SK-N-SH (cell line): ENCODE results near the gene LRRC8C. TPM values are rescaled to one million over a fixed set of nuclear protein-coding genes. Genes with fewer than 3 reads are reported as not detected.

Experiments used
- CTCF ChIA-PET: fragments of 300-600, 350-600 bp; formaldehyde crosslinking; extraction: SDS; loops from one replicate; lab custom pipeline; 2021; lab: Yijun Ruan, JAX
- POLR2A ChIA-PET: fragments of 350-600 bp; sonication (Branson Sonifier 250); formaldehyde crosslinking; extraction: SDS; loops from one replicate; lab custom pipeline; 2020; ENCODE audit warnings: antibody characterized with exemption, inconsistent platforms; lab: Yijun Ruan, JAX
- DNase-seq: peaks from one replicate; pipeline ENCODE4 v3.0.0; 2012
- H2AFZ ChIP-seq: fragments of 200-600 bp; sonication (generic); 2 replicates; pipeline ENCODE4 v1.8.1; 2016; ENCODE audit warnings: antibody characterized with exemption, mild to moderate bottlenecking, low read depth
- H3F3A ChIP-seq: fragments of 200-600 bp; sonication (generic); replicated peaks from 2 replicates; pipeline ENCODE3; 2016; ENCODE audit warnings: antibody characterized with exemption, mild to moderate bottlenecking; ENCODE audit not compliant: insufficient read depth
- H3K27ac ChIP-seq, 2 experiments: fragments of 200-500 bp in 1 of 2; fragments of 200-600 bp in 1 of 2; sonication (Bioruptor generic) in 1 of 2; sonication (generic), shearing (Covaris generic) in 1 of 2; 2 replicates each; pipeline versions ENCODE4 v1.5.1 to v1.6.1; 2014 to 2016; ENCODE audit warnings: low read depth in 2 of 2, inconsistent platforms in 1 of 2, low read length in 1 of 2, mild to moderate bottlenecking in 1 of 2, mixed read lengths in 1 of 2
- H3K27me3 ChIP-seq: fragments of 200-600 bp; sonication (generic), shearing (Covaris generic); 2 replicates; pipeline ENCODE4 v1.6.1; 2016; ENCODE audit warnings: mixed run types; ENCODE audit not compliant: insufficient read depth
- H3K36me3 ChIP-seq, 2 experiments: fragments of 200-500 bp in 1 of 2; fragments of 200-600 bp in 1 of 2; sonication (Bioruptor generic) in 1 of 2; sonication (generic) in 1 of 2; replicated peaks in 1 of 2; 2 replicates each; pipeline versions ENCODE3 to v1.5.1; 2014 to 2016; ENCODE audit warnings: low read length in 1 of 2, mild to moderate bottlenecking in 1 of 2; ENCODE audit not compliant: insufficient read depth in 2 of 2, control insufficient read depth in 1 of 2
- H3K4me1 ChIP-seq, 2 experiments: fragments of 200-500 bp in 1 of 2; fragments of 200-600 bp in 1 of 2; sonication (Bioruptor generic) in 1 of 2; sonication (generic), shearing (Covaris generic) in 1 of 2; 2 replicates each; pipeline versions ENCODE4 v1.5.1 to v1.6.1; 2014 to 2016; ENCODE audit warnings: low read depth in 1 of 2, low read length in 1 of 2, mixed run types in 1 of 2; ENCODE audit not compliant: insufficient read depth in 2 of 2, control insufficient read depth in 1 of 2
- H3K4me2 ChIP-seq: fragments of 200-600 bp; sonication (generic), shearing (Covaris generic); 2 replicates; pipeline ENCODE4 v1.6.1; 2017; ENCODE audit warnings: mixed run types
- H3K4me3 ChIP-seq, 2 experiments: fragments of 200-500 bp in 1 of 2; fragments of 200-600 bp in 1 of 2; sonication (Bioruptor generic) in 1 of 2; sonication (generic), shearing (Covaris generic) in 1 of 2; 2 replicates each; pipeline versions ENCODE4 v1.5.1 to v1.8.1; 2014 to 2016; ENCODE audit warnings: low read depth in 2 of 2, inconsistent platforms in 1 of 2, low read length in 1 of 2, mild to moderate bottlenecking in 1 of 2, mixed read lengths in 1 of 2, moderate library complexity in 1 of 2
- H3K79me2 ChIP-seq: fragments of 200-600 bp; sonication (generic); 2 replicates; pipeline ENCODE4 v1.8.1; 2017; ENCODE audit warnings: mild to moderate bottlenecking; ENCODE audit not compliant: insufficient read depth
- H3K9ac ChIP-seq: fragments of 200-600 bp; sonication (generic); 2 replicates; pipeline ENCODE4 v1.6.1; 2017; ENCODE audit warnings: mixed run types
- H3K9me2 ChIP-seq: fragments of 200-600 bp; sonication (generic); 2 replicates; pipeline ENCODE4 v1.6.1; 2017; ENCODE audit warnings: mixed run types
- H3K9me3 ChIP-seq: fragments of 200-600 bp; sonication (generic); 2 replicates; pipeline ENCODE4 v1.6.1; 2017; ENCODE audit warnings: mixed run types, mild to moderate bottlenecking, moderate library complexity
- H4K20me1 ChIP-seq: fragments of 200-600 bp; sonication (generic); 2 replicates; pipeline ENCODE4 v1.6.1; 2017; ENCODE audit warnings: mild to moderate bottlenecking, mixed run types; ENCODE audit not compliant: insufficient read depth
- EP300 ChIP-seq, 2 experiments: IDR thresholded peaks; 2 replicates each; pipeline versions ENCODE4 v1.4.0 to v1.6.1; 2012; ENCODE audit warnings: borderline replicate concordance in 1 of 2, low read depth in 1 of 2, low read length in 1 of 2
- FOSL2 ChIP-seq: IDR thresholded peaks from 2 replicates; pipeline ENCODE4 v1.4.0; 2012; ENCODE audit warnings: low read depth, mild to moderate bottlenecking, moderate library complexity, borderline replicate concordance
- FOXJ3 ChIP-seq: sonication (generic); formaldehyde crosslinking; IDR thresholded peaks from 2 replicates; pipeline ENCODE4 v1.5.1; 2020; ENCODE audit warnings: mild to moderate bottlenecking, missing genetic modification reagents
- GABPA ChIP-seq: IDR thresholded peaks from 2 replicates; pipeline ENCODE4 v1.4.0; 2012; ENCODE audit warnings: low read depth, mild to moderate bottlenecking
- GATA2 ChIP-seq: sonication (generic); formaldehyde crosslinking; IDR thresholded peaks from 2 replicates; pipeline ENCODE4 v1.5.0; 2020; ENCODE audit warnings: mild to moderate bottlenecking, missing genetic modification reagents
- MEF2A ChIP-seq: IDR thresholded peaks from 2 replicates; pipeline ENCODE4 v1.4.0; 2012; ENCODE audit warnings: low read depth, borderline replicate concordance
- MXI1 ChIP-seq: IDR thresholded peaks from 2 replicates; pipeline ENCODE4 v1.6.1; 2012; ENCODE audit warnings: mild to moderate bottlenecking, low read depth, low read length, improper control_type of control experiment
- NFIC ChIP-seq: IDR thresholded peaks from 2 replicates; pipeline ENCODE4 v1.4.0; 2012; ENCODE audit warnings: borderline replicate concordance
- NRF1 ChIP-seq: IDR thresholded peaks from 2 replicates; pipeline ENCODE4 v1.6.1; 2012; ENCODE audit warnings: low read depth, mild to moderate bottlenecking, low read length
- PBX3 ChIP-seq: IDR thresholded peaks from 2 replicates; pipeline ENCODE4; 2012
- POLR2AphosphoS5 ChIP-seq: IDR thresholded peaks from 2 replicates; pipeline ENCODE4 v1.6.1; 2012; ENCODE audit warnings: low read depth, low read length
- RAD21 ChIP-seq: IDR thresholded peaks from 2 replicates; pipeline ENCODE4 v1.6.1; 2012; ENCODE audit warnings: mild to moderate bottlenecking, low read length
- RCOR1 ChIP-seq: fragments of 150-350 bp; IDR thresholded peaks from 2 replicates; pipeline ENCODE4 v1.6.1; 2017; ENCODE audit warnings: antibody characterized with exemption, low read length
- RFX5 ChIP-seq: IDR thresholded peaks from 2 replicates; pipeline ENCODE4 v1.6.1; 2012; ENCODE audit warnings: mild to moderate bottlenecking, improper control_type of control experiment, low read length
- SMC3 ChIP-seq: IDR thresholded peaks from 2 replicates; pipeline ENCODE4 v1.6.1; 2012; ENCODE audit warnings: low read depth, low read length, improper control_type of control experiment
- TEAD4 ChIP-seq: IDR thresholded peaks from 2 replicates; pipeline ENCODE4 v1.4.0; 2012; ENCODE audit warnings: mild to moderate bottlenecking, borderline replicate concordance; ENCODE audit not compliant: insufficient read depth
- USF2 ChIP-seq: fragments of 150-350 bp; IDR thresholded peaks from 2 replicates; pipeline ENCODE4 v1.6.1; 2017; ENCODE audit warnings: antibody characterized with exemption, low read length, low read depth, borderline replicate concordance
- WGBS: methylation state at CpG from one replicate; pipeline ENCODE4 v1.1.6; 2017; ENCODE audit warnings: low lambda C conversion rate; 5-methylcytosine and 5-hydroxymethylcytosine counted together
- polyA plus RNA-seq, 3 experiments: library from polyadenylated mRNA; depleted of rRNA; stranded (reverse); fragments of >200 nt; gene quantifications; 2 replicates each; pipeline ENCODE4 v1.2.3, GENCODE V29; 2012

LRRC8C gene
- polyA plus RNA-seq, 1 of the 3 experiments (the other 2 are of a cell fraction), result 4.2 TPM

- no peaks in the 10 kb centered on the region for H3K27me3 ChIP-seq
- H2AFZ ChIP-seq, result no peak overlapping the region
- no peaks in the 10 kb centered on the region for H3F3A ChIP-seq
- H3K27ac ChIP-seq, result peak overlapping the region in 1 of 2 experiments; percentile 85; a peak in 2 of 4 replicates
- CTCF ChIA-PET, result interaction anchor here (1.1 kb wide), 1 partner anchor 61 kb away, joined by 6 read pairs; no protein-coding TSS in a partner anchor
- no peaks in the 10 kb centered on the region for H3K36me3 ChIP-seq
- 41% methylated on average over 4 of the region's 4 CpGs for WGBS
- DNase-seq, result peak; percentile 68
- H3K9me3 ChIP-seq, result no peaks in the 10 kb centered on the region
- H3K9me2 ChIP-seq, result no peaks in the 10 kb centered on the region
- no peaks in the 10 kb centered on the region for H3K79me2 ChIP-seq
- no peaks in the 10 kb centered on the region for H4K20me1 ChIP-seq
- POLR2A ChIA-PET, result no interaction called here
- peaks cover 0 to 27% of the 10 kb centered on the region in 2 experiments; a peak in 2 of 4 replicates for H3K4me1 ChIP-seq
- H3K4me3 ChIP-seq, result no peak overlapping the region
- H3K4me2 ChIP-seq, result no peak overlapping the region
- H3K9ac ChIP-seq, result no peak overlapping the region
- TF ChIP-seq NFIC (peak; percentile 18; the same call in 1 of the 2 replicates), TEAD4 (no peak), EP300 (IDR thresholded peaks at IDR 0.05; ENCODE audit: borderline replicate concordance in 1 of 2, low read depth in 1 of 2, low read length in 1 of 2) (peak in 1 of 2 experiments; percentile 81; a peak in 2 of 4 replicates), FOXJ3 (peak; percentile 39; the same call in 1 of the 2 replicates), NRF1 (no peak), RAD21 (peak; percentile 40), GATA2 (peak; percentile 73), MXI1 (peak; percentile 20; the same call in 1 of the 2 replicates), RCOR1 (peak; percentile 92)
Observed at GRCh38 chr1:89701746-89702241, 68.9 kb downstream of the LRRC8C start.

GRCh38 chr1:89702520-89703045 lies 69.7 kb downstream of the LRRC8C start:
- DNase-seq, result no peak
- WGBS, result 100% methylated on average over 1 of the region's 1 CpG
- Histone ChIP-seq H3K9ac (no peak overlapping the region), H3K9me3 (no peaks in the 10 kb centered on the region), H3K79me2 (no peaks in the 10 kb centered on the region), H3K9me2 (no peaks in the 10 kb centered on the region), H3K36me3 (no peaks in the 10 kb centered on the region), H4K20me1 (no peaks in the 10 kb centered on the region)
- POLR2A ChIA-PET, result no interaction called here
- TF ChIP-seq GABPA (no peak), NFIC (no peak), EP300 (IDR thresholded peaks at IDR 0.05; ENCODE audit: borderline replicate concordance in 1 of 2, low read depth in 1 of 2, low read length in 1 of 2) (no peak), GATA2 (no peak), FOSL2 (no peak), MEF2A (no peak), PBX3 (no peak), POLR2AphosphoS5 (no peak), RCOR1 (no peak), SMC3 (no peak), USF2 (no peak), RFX5 (no peak)
- TF ChIP-seq, all 33 proteins: peak for 0
- Histone ChIP-seq H3K27me3 (no peaks in the 10 kb centered on the region), H3K4me2 (no peak overlapping the region), H3K4me3 (no peak overlapping the region), H3F3A (no peaks in the 10 kb centered on the region), H2AFZ (no peak overlapping the region), H3K4me1 (peaks cover 0 to 20% of the 10 kb centered on the region in 2 experiments; a peak in 2 of 4 replicates), H3K27ac (peak overlapping the region in 1 of 2 experiments; percentile 85; a peak in 2 of 4 replicates)
- CTCF ChIA-PET, result interaction anchor here (0.7 to 1.4 kb wide), 3 partner anchors 10 to 102 kb away, joined by 3 to 5 read pairs (median 4); no protein-coding TSS in a partner anchor
